Hematopoietic multipotent progenitor cell treated with erythropoietin and hydrocortisone succinate and interleukin-3 and kit ligand, for 15 days (in vitro differentiated cells): ENCODE results near the gene SPESP1.
A peak's percentile ranks its signal among the peaks of the same experiment; 100 is the strongest.

Source experiments
- DNase-seq: peaks from one replicate; pipeline ENCODE4 v3.0.0-alpha.2; 2015; ENCODE audit warnings: low spot score

Gene SPESP1

GRCh38 chr15:68930268-68931022, at the start of gene SPESP1:
TSS of gene SPESP1 (plus strand) at chr15:68930525. CDS start at chr15:68930654, 129 bp downstream.
- peak; percentile 61 for DNase-seq

- DNase-seq = no peak
Measured at GRCh38 chr15:68885070-68885469, 45.3 kb upstream of the SPESP1 start.

- no peak for DNase-seq
Measured at GRCh38 chr15:68887120-68887519, 43.2 kb upstream of the SPESP1 start.

- DNase-seq = no peak
Measured at GRCh38 chr15:68887819-68888218, 42.5 kb upstream of the SPESP1 start.

- DNase-seq = no peak
Measured at GRCh38 chr15:68888419-68888818, 41.9 kb upstream of the SPESP1 start.

GRCh38 chr15:68894208-68894607, 36.1 kb upstream of the SPESP1 start:
- DNase-seq = no peak

- DNase-seq = no peak
Measured at GRCh38 chr15:68896178-68896577, 34.1 kb upstream of the SPESP1 start.

GRCh38 chr15:68897016-68897415, 33.3 kb upstream of the SPESP1 start:
- no peak for DNase-seq

GRCh38 chr15:68900027-68900426, 30.3 kb upstream of the SPESP1 start:
- DNase-seq = no peak

GRCh38 chr15:68907396-68907923, 22.9 kb upstream of the SPESP1 start:
- DNase-seq = no peak

GRCh38 chr15:68909601-68910100, 20.7 kb upstream of the SPESP1 start:
- no peak for DNase-seq

GRCh38 chr15:68910341-68910740, 20.0 kb upstream of the SPESP1 start:
- no peak for DNase-seq

- DNase-seq = no peak
Measured at GRCh38 chr15:68910816-68911215, 19.5 kb upstream of the SPESP1 start.

- DNase-seq = no peak
Measured at GRCh38 chr15:68921926-68922325, 8.4 kb upstream of the SPESP1 start.

- DNase-seq = peak; percentile 65
Measured at GRCh38 chr15:68924866-68925560, 5.3 kb upstream of the SPESP1 start.

GRCh38 chr15:68933001-68933400, 2.7 kb downstream of the SPESP1 start:
- DNase-seq = no peak

- DNase-seq = no peak
Measured at GRCh38 chr15:68934341-68934740, 4.0 kb downstream of the SPESP1 start.

- no peak for DNase-seq
Measured at GRCh38 chr15:68935400-68935937, 5.1 kb downstream of the SPESP1 start.

- DNase-seq = no peak
Measured at GRCh38 chr15:68939501-68939900, 9.2 kb downstream of the SPESP1 start.

- no peak for DNase-seq
Measured at GRCh38 chr15:68951813-68952212, 21.5 kb downstream of the SPESP1 start.

- no peak for DNase-seq
Measured at GRCh38 chr15:68957696-68958095, 27.4 kb downstream of the SPESP1 start.

GRCh38 chr15:68958597-68958996, 28.3 kb downstream of the SPESP1 start:
- DNase-seq = no peak

GRCh38 chr15:68962465-68962864, 32.1 kb downstream of the SPESP1 start:
- DNase-seq = no peak
